ENCODE data around the gene KCNIP4. TPM values are rescaled to one million over a fixed set of nuclear protein-coding genes. Genes with fewer than 3 reads are reported as not detected.
A peak's percentile ranks its signal among the peaks of the same experiment; 100 is the strongest.

The KCNIP4 gene
- total RNA-seq, 1 experiment from 2014 or later: not detected

DNA sequence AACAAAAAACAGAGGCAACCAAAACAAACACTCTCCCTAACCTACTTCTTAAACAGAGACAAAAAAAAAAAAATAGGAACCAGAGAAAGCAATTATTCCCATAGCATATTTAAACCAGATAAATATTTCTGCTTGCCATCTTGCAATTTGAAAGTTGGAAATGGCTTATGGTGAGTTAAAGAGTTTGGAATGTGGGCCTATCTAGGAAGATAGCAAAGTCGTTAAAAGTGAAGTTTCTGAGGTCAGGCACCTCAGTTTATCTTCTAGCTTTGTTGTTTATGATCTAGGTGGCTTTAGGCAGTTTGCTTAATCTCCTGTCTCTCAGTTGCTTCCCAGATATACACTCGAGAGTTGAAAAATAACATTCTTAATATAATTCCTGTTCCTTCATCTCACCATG, 284.2 kb downstream of the KCNIP4 start:
- Histone ChIP-seq H3K79me2 (ENCODE audit: low read depth) (no peaks in the 10 kb centered on the region), H3K36me3 (ENCODE audit: low read depth) (no peaks in the 10 kb centered on the region), H3F3A (ENCODE audit: insufficient read depth, low read depth) (no peaks in the 10 kb centered on the region), H3K27me3 (ENCODE audit: insufficient read depth, low read depth) (no peaks in the 10 kb centered on the region), H3K4me2 (no peak overlapping the region), H3K4me3 (no peak overlapping the region), H2AFZ (no peak overlapping the region), H3K4me1 (replicated peaks; ENCODE audit: insufficient read depth) (no peaks in the 10 kb centered on the region), H4K20me1 (ENCODE audit: insufficient read depth) (no peaks in the 10 kb centered on the region), H3K9me3 (ENCODE audit: insufficient read depth, low read depth) (no peaks in the 10 kb centered on the region), H3K27ac (no peak overlapping the region), H3K9me2 (ENCODE audit: insufficient read depth) (no peaks in the 10 kb centered on the region)
- BruUV-seq (replicated peaks): no TSS peak
- intact Hi-C loops (cut with micrococcal nuclease; ENCODE audit: unreplicated experiment): no loop called here
- TF ChIP-seq, protein P1, sequence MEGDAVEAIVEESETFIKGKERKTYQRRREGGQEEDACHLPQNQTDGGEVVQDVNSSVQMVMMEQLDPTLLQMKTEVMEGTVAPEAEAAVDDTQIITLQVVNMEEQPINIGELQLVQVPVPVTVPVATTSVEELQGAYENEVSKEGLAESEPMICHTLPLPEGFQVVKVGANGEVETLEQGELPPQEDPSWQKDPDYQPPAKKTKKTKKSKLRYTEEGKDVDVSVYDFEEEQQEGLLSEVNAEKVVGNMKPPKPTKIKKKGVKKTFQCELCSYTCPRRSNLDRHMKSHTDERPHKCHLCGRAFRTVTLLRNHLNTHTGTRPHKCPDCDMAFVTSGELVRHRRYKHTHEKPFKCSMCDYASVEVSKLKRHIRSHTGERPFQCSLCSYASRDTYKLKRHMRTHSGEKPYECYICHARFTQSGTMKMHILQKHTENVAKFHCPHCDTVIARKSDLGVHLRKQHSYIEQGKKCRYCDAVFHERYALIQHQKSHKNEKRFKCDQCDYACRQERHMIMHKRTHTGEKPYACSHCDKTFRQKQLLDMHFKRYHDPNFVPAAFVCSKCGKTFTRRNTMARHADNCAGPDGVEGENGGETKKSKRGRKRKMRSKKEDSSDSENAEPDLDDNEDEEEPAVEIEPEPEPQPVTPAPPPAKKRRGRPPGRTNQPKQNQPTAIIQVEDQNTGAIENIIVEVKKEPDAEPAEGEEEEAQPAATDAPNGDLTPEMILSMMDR (conservative IDR thresholded peaks at IDR 0.05): no peak
- TF ChIP-seq EZH2 (IDR thresholded peaks at IDR 0.05; ENCODE audit: low read depth): no peak
- CTCF ChIA-PET: no interaction called here
- no peak for DNase-seq
- POLR2A ChIA-PET (ENCODE audit: unreplicated experiment): no interaction called here

DNA sequence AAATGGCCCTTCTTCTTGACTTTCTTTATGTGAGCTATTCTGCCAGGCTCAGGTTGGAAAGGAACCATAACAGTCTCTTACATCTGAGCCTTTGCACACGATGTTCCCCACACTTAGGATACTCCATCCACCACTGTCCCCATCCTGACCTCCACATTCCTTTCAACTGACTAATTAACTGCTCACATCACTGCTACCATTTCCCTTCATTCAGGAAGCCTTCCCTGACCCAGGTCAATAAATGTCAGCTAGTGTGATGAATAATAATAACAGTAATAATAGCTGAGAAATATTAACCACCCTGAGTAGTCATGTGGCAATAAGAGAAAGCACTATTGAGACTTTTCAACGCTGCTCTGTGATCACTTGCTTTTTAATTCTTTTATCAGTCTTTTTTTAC, 291.7 kb downstream of the KCNIP4 start:
- Histone ChIP-seq H3K36me3 (ENCODE audit: low read depth) (no peaks in the 10 kb centered on the region), H3F3A (ENCODE audit: insufficient read depth, low read depth) (no peaks in the 10 kb centered on the region), H3K27me3 (ENCODE audit: insufficient read depth, low read depth) (no peaks in the 10 kb centered on the region), H3K9me2 (ENCODE audit: insufficient read depth) (no peaks in the 10 kb centered on the region), H3K4me1 (replicated peaks; ENCODE audit: insufficient read depth) (no peaks in the 10 kb centered on the region), H3K27ac (no peak overlapping the region), H2AFZ (no peak overlapping the region), H3K4me3 (no peak overlapping the region), H4K20me1 (ENCODE audit: insufficient read depth) (no peaks in the 10 kb centered on the region), H3K79me2 (ENCODE audit: low read depth) (no peaks in the 10 kb centered on the region), H3K9me3 (ENCODE audit: insufficient read depth, low read depth) (no peaks in the 10 kb centered on the region), H3K4me2 (no peak overlapping the region)
- BruUV-seq (replicated peaks): no TSS peak
- TF ChIP-seq EZH2 (IDR thresholded peaks at IDR 0.05; ENCODE audit: low read depth): no peak
- TF ChIP-seq, protein P1 (conservative IDR thresholded peaks at IDR 0.05): no peak
- DNase-seq: peak in 1 of 2 experiments; percentile 5
- ChIA-PET CTCF (interaction anchor here (0.6 kb wide), 1 partner anchor 26 kb away, joined by 3 read pairs; no protein-coding TSS in a partner anchor), POLR2A (ENCODE audit: unreplicated experiment) (no interaction called here)
- intact Hi-C loops (cut with micrococcal nuclease; ENCODE audit: unreplicated experiment): no loop called here

DNA sequence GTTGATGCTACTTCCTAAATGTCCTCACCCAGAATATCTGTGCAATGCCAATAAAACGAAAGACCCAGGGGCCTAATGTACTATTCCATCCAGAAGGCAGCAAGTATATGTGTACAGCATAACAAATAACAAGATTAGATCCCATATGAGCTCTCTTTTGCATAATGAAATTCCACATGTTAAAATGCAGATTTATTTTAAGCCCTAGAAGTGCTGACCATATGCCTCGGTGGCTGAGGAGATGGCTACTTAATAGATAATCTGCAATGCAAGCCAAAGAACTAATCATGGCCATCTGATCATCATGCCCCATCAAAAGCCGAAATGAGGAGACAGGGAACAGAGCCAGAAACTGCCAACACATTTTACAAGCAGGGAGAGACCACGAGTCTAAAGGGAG, 293.5 kb downstream of the KCNIP4 start:
- no peak overlapping the region for H3K27ac ChIP-seq

More for the DNA sequence above, 293.5 kb downstream of the KCNIP4 start:
- no peak overlapping the region for H3K4me2 ChIP-seq
- no peaks in the 10 kb centered on the region for H3K79me2 ChIP-seq (ENCODE audit: low read depth)
- H3K4me3 ChIP-seq: no peak overlapping the region
- H3K36me3 ChIP-seq (ENCODE audit: low read depth): no peaks in the 10 kb centered on the region
- POLR2A ChIA-PET (ENCODE audit: unreplicated experiment): no interaction called here
- H3K9me3 ChIP-seq (ENCODE audit: insufficient read depth, low read depth): no peaks in the 10 kb centered on the region
- no peak for DNase-seq
- H2AFZ ChIP-seq: no peak overlapping the region
- intact Hi-C loops (cut with micrococcal nuclease; ENCODE audit: unreplicated experiment): no loop called here
- H3F3A ChIP-seq (ENCODE audit: insufficient read depth, low read depth): no peaks in the 10 kb centered on the region
- CTCF ChIA-PET: no interaction called here
- H3K27me3 ChIP-seq (ENCODE audit: insufficient read depth, low read depth): no peaks in the 10 kb centered on the region
- no TSS peak for BruUV-seq (replicated peaks)
- H3K9me2 ChIP-seq (ENCODE audit: insufficient read depth): no peaks in the 10 kb centered on the region
- H4K20me1 ChIP-seq (ENCODE audit: insufficient read depth): no peaks in the 10 kb centered on the region
- H3K4me1 ChIP-seq (replicated peaks; ENCODE audit: insufficient read depth): no peaks in the 10 kb centered on the region
- TF ChIP-seq, protein P1 (conservative IDR thresholded peaks at IDR 0.05): no peak
- TF ChIP-seq EZH2 (IDR thresholded peaks at IDR 0.05; ENCODE audit: low read depth): no peak
